GM18858 (cell line): Measurements from ENCODE around the gene APLF.
"Not testable (repeated sequence)": the region's sequence is repeated elsewhere in the genome, so short reads cannot be mapped to it uniquely, and the experiment has no call there.

ENCODE experiments used
- ATAC-seq: cut with Tn5 transposase; IDR thresholded peaks from one replicate; pipeline ENCODE4 v1.9.1; 2021; ENCODE audit not compliant: unreplicated experiment

Gene APLF

GRCh38 chr2:68472796-68473414, 5.5 kb downstream of the APLF start:
- no peak for ATAC-seq

GRCh38 chr2:68475110-68475509, 7.7 kb downstream of the APLF start:
- no peak for ATAC-seq

- ATAC-seq, result no peak
These were observed 8.2 kb downstream of the APLF start for GRCh38 chr2:68475576-68475975.

- no peak for ATAC-seq
These were observed 9.1 kb downstream of the APLF start for GRCh38 chr2:68476454-68476853.

GRCh38 chr2:68478688-68479087, 11.3 kb downstream of the APLF start:
- no peak for ATAC-seq

GRCh38 chr2:68482296-68482820, 15.0 kb downstream of the APLF start:
- no peak for ATAC-seq

GRCh38 chr2:68483011-68483410, 15.6 kb downstream of the APLF start:
- no peak for ATAC-seq

GRCh38 chr2:68487773-68488355, 20.5 kb downstream of the APLF start:
- no peak for ATAC-seq

- not testable (repeated sequence) for ATAC-seq
These were observed 21.2 kb downstream of the APLF start for GRCh38 chr2:68488605-68489004.

- no peak for ATAC-seq
These were observed 21.9 kb downstream of the APLF start for GRCh38 chr2:68489282-68489681.

- ATAC-seq, result no peak
These were observed 24.2 kb downstream of the APLF start for GRCh38 chr2:68491582-68491981.

- no peak for ATAC-seq
These were observed 31.7 kb downstream of the APLF start for GRCh38 chr2:68499133-68499532.

GRCh38 chr2:68500649-68501048, 33.3 kb downstream of the APLF start:
- no peak for ATAC-seq

- ATAC-seq, result no peak
These were observed 34.4 kb downstream of the APLF start for GRCh38 chr2:68501768-68502167.

GRCh38 chr2:68505603-68506159, 38.3 kb downstream of the APLF start:
- no peak for ATAC-seq

GRCh38 chr2:68506170-68506569, 38.8 kb downstream of the APLF start:
- no peak for ATAC-seq

- ATAC-seq, result no peak
These were observed 44.9 kb downstream of the APLF start for GRCh38 chr2:68512326-68512725.

GRCh38 chr2:68512966-68513365, 45.6 kb downstream of the APLF start:
- ATAC-seq, result no peak

GRCh38 chr2:68514316-68514929, 47.0 kb downstream of the APLF start:
- ATAC-seq, result no peak

- ATAC-seq, result no peak
These were observed 48.9 kb downstream of the APLF start for GRCh38 chr2:68516051-68516955.

- ATAC-seq, result no peak
These were observed 51.9 kb downstream of the APLF start for GRCh38 chr2:68519236-68519635.
